ENCODE measurements around the gene ZNF839.

GRCh38 chr14:102360388-102360787, 40.8 kb downstream of the ZNF839 start:
- TF ChIP-seq RCOR1 (IDR thresholded peaks at IDR 0.05; ENCODE audit: low read length), result no peak
- TF ChIP-seq EZH2phosphoT487 (IDR thresholded peaks at IDR 0.05; ENCODE audit: borderline replicate concordance, low read depth), result no peak
- no peak for TF ChIP-seq CTCF (IDR thresholded peaks at IDR 0.05)
- TF ChIP-seq SIN3A (IDR thresholded peaks at IDR 0.05; ENCODE audit: borderline replicate concordance, low read depth, low read length), result no peak
- TF ChIP-seq, protein P1, sequence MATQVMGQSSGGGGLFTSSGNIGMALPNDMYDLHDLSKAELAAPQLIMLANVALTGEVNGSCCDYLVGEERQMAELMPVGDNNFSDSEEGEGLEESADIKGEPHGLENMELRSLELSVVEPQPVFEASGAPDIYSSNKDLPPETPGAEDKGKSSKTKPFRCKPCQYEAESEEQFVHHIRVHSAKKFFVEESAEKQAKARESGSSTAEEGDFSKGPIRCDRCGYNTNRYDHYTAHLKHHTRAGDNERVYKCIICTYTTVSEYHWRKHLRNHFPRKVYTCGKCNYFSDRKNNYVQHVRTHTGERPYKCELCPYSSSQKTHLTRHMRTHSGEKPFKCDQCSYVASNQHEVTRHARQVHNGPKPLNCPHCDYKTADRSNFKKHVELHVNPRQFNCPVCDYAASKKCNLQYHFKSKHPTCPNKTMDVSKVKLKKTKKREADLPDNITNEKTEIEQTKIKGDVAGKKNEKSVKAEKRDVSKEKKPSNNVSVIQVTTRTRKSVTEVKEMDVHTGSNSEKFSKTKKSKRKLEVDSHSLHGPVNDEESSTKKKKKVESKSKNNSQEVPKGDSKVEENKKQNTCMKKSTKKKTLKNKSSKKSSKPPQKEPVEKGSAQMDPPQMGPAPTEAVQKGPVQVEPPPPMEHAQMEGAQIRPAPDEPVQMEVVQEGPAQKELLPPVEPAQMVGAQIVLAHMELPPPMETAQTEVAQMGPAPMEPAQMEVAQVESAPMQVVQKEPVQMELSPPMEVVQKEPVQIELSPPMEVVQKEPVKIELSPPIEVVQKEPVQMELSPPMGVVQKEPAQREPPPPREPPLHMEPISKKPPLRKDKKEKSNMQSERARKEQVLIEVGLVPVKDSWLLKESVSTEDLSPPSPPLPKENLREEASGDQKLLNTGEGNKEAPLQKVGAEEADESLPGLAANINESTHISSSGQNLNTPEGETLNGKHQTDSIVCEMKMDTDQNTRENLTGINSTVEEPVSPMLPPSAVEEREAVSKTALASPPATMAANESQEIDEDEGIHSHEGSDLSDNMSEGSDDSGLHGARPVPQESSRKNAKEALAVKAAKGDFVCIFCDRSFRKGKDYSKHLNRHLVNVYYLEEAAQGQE (IDR thresholded peaks at IDR 0.05; ENCODE audit: low read depth, low read length), result no peak
- no peak for TF ChIP-seq TCF12 (IDR thresholded peaks at IDR 0.05)
- no peak for TF ChIP-seq FOSL2 (IDR thresholded peaks at IDR 0.05; ENCODE audit: borderline replicate concordance, low read depth)
- TF ChIP-seq, protein P2, sequence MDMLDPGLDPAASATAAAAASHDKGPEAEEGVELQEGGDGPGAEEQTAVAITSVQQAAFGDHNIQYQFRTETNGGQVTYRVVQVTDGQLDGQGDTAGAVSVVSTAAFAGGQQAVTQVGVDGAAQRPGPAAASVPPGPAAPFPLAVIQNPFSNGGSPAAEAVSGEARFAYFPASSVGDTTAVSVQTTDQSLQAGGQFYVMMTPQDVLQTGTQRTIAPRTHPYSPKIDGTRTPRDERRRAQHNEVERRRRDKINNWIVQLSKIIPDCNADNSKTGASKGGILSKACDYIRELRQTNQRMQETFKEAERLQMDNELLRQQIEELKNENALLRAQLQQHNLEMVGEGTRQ (IDR thresholded peaks at IDR 0.05; ENCODE audit: borderline replicate concordance, low read depth, low read length), result no peak
- no peak for TF ChIP-seq POLR2AphosphoS5 (IDR thresholded peaks at IDR 0.05; ENCODE audit: low read depth, low read length)
